ENCODE measurements around the gene SART1. TPM values are rescaled to one million over a fixed set of nuclear protein-coding genes. Genes with fewer than 3 reads are reported as not detected.
"Not testable (repeated sequence)": the region's sequence is repeated elsewhere in the genome, so short reads cannot be mapped to it uniquely, and the experiment has no call there.

The SART1 gene
- total RNA-seq, 1 donor: 41.6 TPM

DNA sequence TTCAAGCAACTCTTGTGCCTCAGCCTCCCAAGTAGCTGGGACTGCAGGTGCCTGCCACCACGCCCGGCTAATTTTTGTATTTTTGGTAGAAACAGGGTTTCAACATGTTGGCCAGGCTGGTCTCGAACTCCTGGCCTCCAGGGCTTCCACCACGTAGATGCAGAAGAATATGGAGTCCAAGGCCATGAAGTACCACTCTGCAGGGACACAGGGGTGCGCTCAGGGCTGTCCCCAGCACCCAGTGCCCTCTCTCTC, 61.6 kb downstream of the SART1 start:
- H3K9me3 ChIP-seq (ENCODE audit: low read depth, low read length); H3K4me3 ChIP-seq (ENCODE audit: low read length); H3K27me3 ChIP-seq (ENCODE audit: insufficient read depth, low read length): not testable (repeated sequence)
- peaks cover 31% of the 10 kb centered on the region for H3K4me1 ChIP-seq (ENCODE audit: insufficient read depth, low read length)

DNA sequence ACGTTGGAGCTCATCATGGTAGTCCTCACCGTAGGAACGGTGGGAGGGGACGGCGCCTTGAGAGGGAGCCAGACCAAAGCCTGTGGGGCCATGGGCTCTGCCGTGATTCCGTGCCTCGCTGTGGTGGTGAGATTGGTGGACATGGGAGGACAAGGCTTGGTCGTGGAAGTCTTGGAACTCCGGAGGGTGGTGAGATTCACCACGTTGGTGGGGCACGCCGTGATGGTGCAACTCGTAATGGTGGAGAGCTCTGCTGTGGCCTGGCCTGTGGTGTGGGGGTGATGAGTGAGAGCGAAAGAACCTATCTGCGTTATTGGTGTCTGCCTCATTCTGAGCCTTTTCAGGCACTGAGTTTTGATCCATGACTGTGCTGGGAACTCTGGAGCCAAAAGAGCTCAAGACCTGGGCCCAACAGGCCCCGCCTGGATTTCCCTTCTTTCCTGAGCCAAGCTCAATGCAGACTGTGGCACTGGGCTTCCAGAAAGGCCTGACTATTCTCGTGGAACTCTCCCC, 64.5 kb downstream of the SART1 start, which contains the start of gene CATSPER1:
TSS of gene CATSPER1 (minus strand) at position 463 of the 513 bp plus-strand sequence. CDS start at position 363, 100 bp downstream.
- no peaks in the 10 kb centered on the region for H3K9me3 ChIP-seq (ENCODE audit: low read depth, low read length)
- H3K4me3 ChIP-seq (ENCODE audit: low read length): no peak within 1 kb of the TSS
- peaks cover 19% of the 10 kb centered on the region for H3K4me1 ChIP-seq (ENCODE audit: insufficient read depth, low read length)
- H3K27me3 ChIP-seq (ENCODE audit: insufficient read depth, low read length): peaks cover 5% of the 10 kb centered on the region

Other genes starting within 250 kb of the SART1 start
- 38.0 TPM for gene KAT5, start 249.5 kb upstream of the SART1 start, total RNA-seq
- gene RNASEH2C, start 240.9 kb upstream of the SART1 start, total RNA-seq: 26.4 TPM
- 26.7 TPM for gene AP5B1, start 180.8 kb upstream of the SART1 start, total RNA-seq
- not detected for gene OVOL1, start 174.7 kb upstream of the SART1 start, total RNA-seq
- not detected for gene SNX32, start 127.8 kb upstream of the SART1 start, total RNA-seq
- 731 TPM for gene CFL1, start 103.6 kb upstream of the SART1 start, total RNA-seq
- gene MUS81, start 101.3 kb upstream of the SART1 start, total RNA-seq: 17.3 TPM
- 1.3 TPM for gene EFEMP2, start 88.9 kb upstream of the SART1 start, total RNA-seq
- gene CTSW, start 81.9 kb upstream of the SART1 start, total RNA-seq: 130 TPM
- gene FIBP, start 73.3 kb upstream of the SART1 start, total RNA-seq: 40.3 TPM
- 22.5 TPM for gene CCDC85B, start 71.1 kb upstream of the SART1 start, total RNA-seq
- gene FOSL1, start 61.3 kb upstream of the SART1 start, total RNA-seq: 4.0 TPM
- gene C11orf68, start 42.7 kb upstream of the SART1 start, total RNA-seq: 7.6 TPM
- 65.6 TPM for gene DRAP1, start 42.3 kb upstream of the SART1 start, total RNA-seq
- 0.10 TPM for gene TSGA10IP, start 16.3 kb upstream of the SART1 start, total RNA-seq
- gene EIF1AD, start 40.4 kb downstream of the SART1 start, total RNA-seq: 83.2 TPM
- gene BANF1, start 40.8 kb downstream of the SART1 start, total RNA-seq: 7.6 TPM
- not detected for gene CST6, start 50.3 kb downstream of the SART1 start, total RNA-seq
- 1.0 TPM for gene CATSPER1, start 64.7 kb downstream of the SART1 start, total RNA-seq
- not detected for gene GAL3ST3, start 87.4 kb downstream of the SART1 start, total RNA-seq
- gene SF3B2, start 90.6 kb downstream of the SART1 start, total RNA-seq: 135 TPM
- 66.7 TPM for gene PACS1, start 108.5 kb downstream of the SART1 start, total RNA-seq

Measured in mononuclear cell (primary cell).